SK-N-DZ (cell line): ENCODE data around the gene ZSWIM7.
"Not testable (repeated sequence)": the region's sequence is repeated elsewhere in the genome, so short reads cannot be mapped to it uniquely, and the experiment has no call there.

Experiments used
- DNase-seq: peaks from one replicate; pipeline ENCODE4 v3.0.0-alpha.2; 2015; ENCODE audit warnings: low spot score

Gene ZSWIM7

GRCh38 chr17:15957608-15958307 lies 41.7 kb downstream of the ZSWIM7 start:
- DNase-seq: no peak

- DNase-seq: no peak
These were observed 42.3 kb downstream of the ZSWIM7 start for GRCh38 chr17:15957206-15957605.

- DNase-seq: no peak
These were observed 43.5 kb downstream of the ZSWIM7 start for GRCh38 chr17:15955793-15956541.

GRCh38 chr17:15954222-15954621 lies 45.3 kb downstream of the ZSWIM7 start:
- DNase-seq: no peak

GRCh38 chr17:15952916-15953790 lies 46.4 kb downstream of the ZSWIM7 start:
- no peak for DNase-seq

- no peak for DNase-seq
These were observed 47.4 kb downstream of the ZSWIM7 start for GRCh38 chr17:15952048-15952532.

GRCh38 chr17:15951368-15952047 lies 48.0 kb downstream of the ZSWIM7 start:
- no peak for DNase-seq

- no peak for DNase-seq
These were observed 51.3 kb downstream of the ZSWIM7 start for GRCh38 chr17:15947976-15948752.

- no peak for DNase-seq
These were observed 52.2 kb downstream of the ZSWIM7 start for GRCh38 chr17:15947271-15947670.

- DNase-seq: no peak
These were observed 52.8 kb downstream of the ZSWIM7 start for GRCh38 chr17:15946611-15947120.

- no peak for DNase-seq
These were observed 53.8 kb downstream of the ZSWIM7 start for GRCh38 chr17:15945527-15946191.

- DNase-seq: peak; percentile 75
These were observed 54.6 kb downstream of the ZSWIM7 start, which contains the start of gene ADORA2B for GRCh38 chr17:15944759-15945526. TSS of gene ADORA2B (plus strand) at chr17:15945130. CDS start at chr17:15945249, 119 bp downstream.

- peak; percentile 38 for DNase-seq
These were observed 55.3 kb downstream of the ZSWIM7 start for GRCh38 chr17:15943971-15944758.

- no peak for DNase-seq
These were observed 57.2 kb downstream of the ZSWIM7 start for GRCh38 chr17:15942207-15942833.

- DNase-seq: no peak
These were observed 57.7 kb downstream of the ZSWIM7 start for GRCh38 chr17:15941781-15942180.

GRCh38 chr17:15936481-15936880 lies 63.0 kb downstream of the ZSWIM7 start:
- not testable (repeated sequence) for DNase-seq

GRCh38 chr17:15935891-15936290 lies 63.6 kb downstream of the ZSWIM7 start:
- DNase-seq: no peak

- no peak for DNase-seq
These were observed 64.6 kb downstream of the ZSWIM7 start for GRCh38 chr17:15934866-15935265.
